Stimulated activated CD4-positive, alpha-beta T cell treated with anti-CD3 and anti-CD28 coated beads, Interleukin-1b, Interleukin-23, amount 100 ng/mL, for 48 hours (primary cell): ENCODE data around the gene ZNF662.

ENCODE experiments used
- DNase-seq: peaks from one replicate; pipeline ENCODE4 v3.0.0-alpha.2; 2020

Gene ZNF662

GRCh38 chr3:42891042-42891441 is 14.9 kb upstream of the ZNF662 start:
- DNase-seq = no peak

GRCh38 chr3:42892169-42892568 is 13.8 kb upstream of the ZNF662 start:
- no peak for DNase-seq

- no peak for DNase-seq
Measured at GRCh38 chr3:42892807-42893206, 13.1 kb upstream of the ZNF662 start.

DNA sequence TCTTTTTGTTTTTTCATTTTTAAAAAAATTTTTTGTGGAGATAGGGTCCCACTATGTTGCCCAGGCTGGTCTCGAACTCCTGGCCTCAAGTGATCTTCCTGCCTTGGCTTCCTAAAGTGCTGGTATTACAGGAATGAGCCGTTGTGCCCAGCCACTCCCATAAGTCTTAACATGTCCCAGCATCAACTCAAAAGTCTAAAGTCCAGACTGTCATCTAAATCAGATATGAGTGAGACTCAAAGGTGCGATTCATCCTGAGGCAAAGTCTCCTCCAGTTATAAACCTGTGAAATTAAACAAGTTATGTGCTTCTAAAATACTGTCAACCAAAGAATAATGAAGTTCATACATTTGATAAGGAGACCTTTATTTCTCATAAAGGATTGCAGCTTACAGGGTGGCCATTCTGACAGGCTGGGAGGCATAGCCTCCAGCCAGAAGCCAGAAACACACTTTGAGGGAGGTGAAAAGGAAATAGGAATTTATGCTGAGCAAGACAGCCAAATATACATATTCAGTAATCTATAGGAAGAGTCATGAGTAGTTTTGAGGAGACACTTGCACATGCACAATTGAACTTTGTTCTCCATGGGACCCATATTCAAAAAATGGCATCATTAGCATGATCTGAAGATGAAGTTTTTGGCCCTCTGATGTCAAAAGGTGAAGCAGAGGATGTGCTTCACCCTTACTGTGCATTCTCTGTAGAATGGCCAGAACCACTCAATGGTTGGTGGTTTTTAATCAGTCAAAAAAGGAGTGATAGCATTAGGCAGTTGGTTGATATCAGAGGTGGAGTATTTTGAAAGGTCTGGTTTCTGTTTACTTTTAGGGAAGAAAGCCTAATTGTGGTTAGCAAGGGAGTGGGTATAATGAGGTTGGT is 11.0 kb upstream of the ZNF662 start:
- DNase-seq = no peak

GRCh38 chr3:42895580-42895868 is 10.4 kb upstream of the ZNF662 start:
- DNase-seq = no peak

GRCh38 chr3:42898896-42899675 is 6.9 kb upstream of the ZNF662 start:
- DNase-seq = no peak

DNA sequence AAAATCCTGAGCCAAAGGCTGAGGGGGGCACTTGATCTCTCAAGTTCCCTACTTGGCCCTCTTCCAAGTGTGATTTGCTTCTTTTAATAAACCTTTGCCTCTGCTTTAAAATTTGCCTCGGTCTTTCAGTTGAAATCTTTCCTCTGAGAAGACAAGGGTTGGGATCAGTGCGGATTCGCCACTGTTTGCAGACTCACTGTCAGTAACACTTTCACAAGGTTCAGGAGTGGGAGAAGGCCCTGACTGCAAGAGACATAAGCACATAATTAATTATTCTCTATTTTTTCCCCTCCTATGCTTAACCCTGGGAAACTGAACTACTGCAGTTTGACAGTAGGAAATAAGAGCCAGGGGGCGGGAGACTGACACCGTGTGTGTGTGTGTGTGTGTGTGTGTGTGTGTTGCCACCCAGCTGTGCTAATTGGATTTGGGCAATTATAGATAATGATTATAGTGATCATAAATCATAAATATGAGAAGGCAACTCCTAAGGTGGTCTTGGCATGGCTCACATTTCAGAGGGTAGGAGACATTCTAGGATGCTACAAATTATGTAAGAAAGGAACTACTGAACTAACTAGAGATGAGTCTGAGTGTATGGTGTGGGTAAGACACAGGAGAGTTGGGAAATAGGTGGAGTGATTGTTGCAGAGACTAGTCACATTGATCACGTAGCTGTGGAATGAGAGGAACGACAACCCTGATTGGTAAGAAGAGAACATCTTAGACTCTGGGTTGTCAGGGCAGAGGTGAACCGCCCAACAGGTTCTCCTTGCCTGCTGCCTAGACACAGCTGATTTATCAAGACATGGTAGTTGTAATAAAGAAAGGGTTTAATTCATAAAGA is 5.5 kb upstream of the ZNF662 start:
- no peak for DNase-seq

DNA sequence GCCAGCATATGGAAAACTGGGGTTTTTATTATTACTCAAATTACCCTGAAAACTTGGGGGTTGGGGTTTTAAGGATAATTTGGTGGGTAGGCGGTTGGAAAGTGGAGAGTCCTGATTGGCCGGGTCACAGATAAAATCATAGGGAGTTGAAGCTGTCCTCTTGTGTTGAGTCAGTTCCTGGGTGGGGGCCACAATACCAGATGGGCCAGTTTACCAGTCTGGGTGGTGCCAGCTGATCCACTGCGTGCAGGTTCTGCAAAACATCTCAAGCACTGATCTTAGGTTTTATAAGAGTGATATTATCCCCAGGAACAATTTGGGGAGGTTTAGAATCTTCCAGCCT is 4.9 kb upstream of the ZNF662 start:
- no peak for DNase-seq

- no peak for DNase-seq
Measured at GRCh38 chr3:42902257-42902656, 3.7 kb upstream of the ZNF662 start.

GRCh38 chr3:42904076-42904475 is 1.9 kb upstream of the ZNF662 start:
- DNase-seq = no peak

DNA sequence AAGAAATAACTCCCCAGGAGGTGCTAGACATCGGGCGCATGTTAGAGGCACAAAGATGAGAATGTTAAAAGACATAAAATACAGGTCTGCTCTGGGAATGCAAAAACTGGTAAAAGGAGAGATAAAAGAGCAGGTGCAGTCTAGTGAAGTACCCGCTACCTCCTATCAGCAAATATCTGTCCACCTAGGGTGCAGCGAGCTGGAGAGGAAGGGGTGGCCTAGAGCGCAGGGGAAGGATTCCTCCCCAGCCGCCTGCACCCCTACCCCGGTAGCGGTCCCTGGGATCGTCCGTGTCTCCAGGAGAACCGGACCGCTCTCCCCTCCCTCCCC is 237 bp upstream of the ZNF662 start:
- DNase-seq = no peak

DNA sequence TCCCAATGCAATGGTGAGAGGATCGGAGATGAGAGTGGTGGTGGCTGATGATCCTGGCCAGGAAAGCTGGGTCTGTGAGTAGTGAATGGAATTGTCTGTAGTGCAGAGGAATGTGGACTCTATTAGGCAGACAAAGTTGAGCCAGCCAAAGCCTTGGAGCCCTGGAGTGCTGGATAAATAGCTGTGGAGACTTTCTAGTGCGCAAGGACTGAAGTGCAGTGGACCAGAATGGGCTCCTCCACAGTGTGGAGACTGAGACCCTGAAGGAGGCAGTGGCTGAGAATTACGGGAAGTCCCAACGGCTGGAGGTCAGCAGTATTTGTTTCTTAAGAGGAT is 874 bp downstream of the ZNF662 start:
- DNase-seq = no peak

DNA sequence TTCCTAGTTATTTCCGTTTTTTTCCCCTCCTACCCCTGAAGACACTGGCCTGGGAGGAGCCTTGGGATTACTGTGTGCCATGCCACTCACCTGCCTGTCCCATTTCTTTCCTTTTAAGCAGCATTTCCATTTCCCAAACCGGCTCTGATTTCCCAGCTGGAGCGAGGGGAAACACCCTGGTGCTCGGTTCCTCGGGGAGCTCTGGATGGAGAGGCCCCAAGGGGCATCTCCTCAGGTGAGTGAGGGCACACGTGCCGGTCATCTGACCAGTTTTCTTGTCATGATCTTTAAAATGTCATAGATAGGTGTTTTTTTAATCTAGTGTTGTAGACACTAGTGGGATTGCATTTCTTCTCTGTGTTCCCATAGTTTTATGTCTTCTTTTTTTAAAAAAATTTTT is 2.7 kb downstream of the ZNF662 start:
- no peak for DNase-seq

DNA sequence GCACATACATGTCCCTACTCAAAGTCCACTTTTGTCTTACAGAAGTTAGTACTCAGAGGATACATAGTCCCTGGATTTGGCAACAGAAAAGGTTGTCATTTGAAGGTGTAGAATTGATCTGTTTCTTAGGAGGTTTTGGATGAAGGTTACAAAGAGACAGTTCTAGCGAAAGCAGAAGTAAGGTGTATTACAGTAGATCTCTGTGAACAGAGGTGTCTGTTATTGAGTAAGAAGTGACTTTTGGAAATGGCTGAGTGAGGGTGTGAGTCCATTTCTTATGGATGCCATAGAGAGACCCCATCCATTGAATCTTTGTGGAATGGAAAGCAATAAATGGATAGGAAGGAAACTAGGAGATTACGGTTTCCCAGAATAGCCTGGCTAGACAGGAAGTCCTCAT is 5.6 kb downstream of the ZNF662 start:
- no peak for DNase-seq

- no peak for DNase-seq
Measured at GRCh38 chr3:42914771-42915515, 9.0 kb downstream of the ZNF662 start.

DNA sequence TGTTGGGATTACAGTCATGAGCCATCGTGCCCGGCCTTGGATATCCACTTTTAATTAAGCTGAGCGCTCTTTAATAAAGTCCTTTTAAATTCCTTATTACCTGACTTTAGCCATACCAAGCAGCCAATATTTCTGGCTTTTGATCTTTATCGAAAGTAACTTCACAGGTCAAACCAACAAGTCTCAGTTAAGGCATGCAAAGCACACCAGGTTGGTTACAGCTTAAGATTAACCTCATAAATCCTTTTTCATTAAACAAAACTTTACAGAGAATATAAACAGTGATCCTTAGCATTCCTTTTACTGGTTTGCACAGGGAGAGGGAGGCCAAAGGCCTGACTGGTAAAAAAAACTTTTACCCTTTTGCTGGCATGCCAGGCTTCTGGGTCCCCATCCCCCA is 17.7 kb downstream of the ZNF662 start:
- no peak for DNase-seq

- no peak for DNase-seq
Measured at GRCh38 chr3:42926310-42926709, 20.4 kb downstream of the ZNF662 start.

DNA sequence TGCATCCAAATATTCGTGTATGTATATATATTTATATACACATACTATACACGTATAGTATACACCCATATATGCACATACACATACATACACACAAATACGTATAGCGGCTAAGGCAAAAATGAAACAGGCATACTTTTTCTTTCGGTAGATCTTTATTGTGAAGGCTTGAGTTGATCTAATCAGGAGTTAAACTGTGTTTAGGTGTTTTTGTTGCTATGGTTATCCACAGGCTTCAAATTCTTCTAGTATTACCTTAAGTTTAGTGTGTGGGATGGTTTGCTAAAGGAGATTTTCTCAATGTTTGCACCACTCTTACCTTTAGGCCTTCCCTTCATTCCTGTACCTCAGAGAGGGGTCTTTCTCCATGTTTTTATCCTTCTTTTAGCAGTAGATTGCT is 28.2 kb downstream of the ZNF662 start:
- no peak for DNase-seq

DNA sequence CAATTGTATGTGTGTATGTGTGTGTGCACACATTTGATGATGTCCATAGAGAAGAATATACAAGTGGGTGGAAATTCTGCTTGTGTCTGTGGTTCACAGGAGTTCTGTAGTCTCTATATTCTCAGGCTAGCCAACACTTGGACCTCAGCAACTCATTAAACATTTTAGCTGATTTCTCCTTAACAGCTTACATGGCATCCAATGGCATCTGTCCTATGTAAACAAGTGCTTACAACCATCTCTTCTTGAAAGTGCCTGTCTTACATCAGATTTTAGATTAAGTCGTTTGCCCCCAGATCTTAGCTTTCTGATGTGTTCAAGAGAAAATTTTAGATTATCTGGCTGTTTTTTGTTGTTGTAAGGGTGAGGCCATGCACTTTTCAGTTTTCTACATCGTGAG is 29.0 kb downstream of the ZNF662 start:
- DNase-seq = no peak

- no peak for DNase-seq
Measured at GRCh38 chr3:42935472-42935871, 29.5 kb downstream of the ZNF662 start.

- DNase-seq = no peak
Measured at GRCh38 chr3:42936157-42936981, 30.4 kb downstream of the ZNF662 start.

- no peak for DNase-seq
Measured at GRCh38 chr3:42937334-42937733, 31.4 kb downstream of the ZNF662 start.
